Neutrophil (primary cell): Measurements from ENCODE around the gene GDA.
"Not testable (repeated sequence)": the region's sequence is repeated elsewhere in the genome, so short reads cannot be mapped to it uniquely, and the experiment has no call there.

Experiments
- H3K27ac ChIP-seq: fragments of 200-600 bp; sonication (generic); 2 replicates; pipeline ENCODE4 v1.5.1; 2016; ENCODE audit warnings: mild to moderate bottlenecking, moderate library complexity
- H3K27me3 ChIP-seq: fragments of 200-600 bp; sonication (generic); 2 replicates; pipeline ENCODE4 v1.6.0; 2016; ENCODE audit warnings: mild to moderate bottlenecking
- H3K36me3 ChIP-seq: fragments of 200-600 bp; sonication (generic); 2 replicates; pipeline ENCODE4 v1.5.1; 2017
- H3K4me1 ChIP-seq, 2 experiments: fragments of 200-600 bp in 1 of 2; sonication (generic) in 1 of 2; 1 replicate in 1 of 2; 2 replicates in 1 of 2; pipeline versions ENCODE4 v1.5.1 to v1.6.1; 2013 to 2016; ENCODE audit warnings: low read depth in 1 of 2, low read length in 1 of 2, mild to moderate bottlenecking in 1 of 2, moderate library complexity in 1 of 2; ENCODE audit not compliant: control insufficient read depth in 1 of 2, insufficient read depth in 1 of 2
- H3K4me3 ChIP-seq, 2 experiments: fragments of 200-600 bp in 1 of 2; sonication (generic) in 1 of 2; 1 replicate in 1 of 2; 2 replicates in 1 of 2; pipeline ENCODE4 v1.5.1; 2013 to 2016; ENCODE audit warnings: low read depth in 1 of 2, low read length in 1 of 2, mild to moderate bottlenecking in 1 of 2, moderate library complexity in 1 of 2
- H3K9me3 ChIP-seq: fragments of 200-600 bp; sonication (generic); 2 replicates; pipeline ENCODE4 v1.5.1; 2016
- TF ChIP-seq, protein P1 (sequence below): fragments of 200-600 bp; sonication (generic); IDR thresholded peaks from 2 replicates; pipeline ENCODE4 v1.5.1; 2016; ENCODE audit warnings: antibody characterized with exemption

GDA gene

DNA sequence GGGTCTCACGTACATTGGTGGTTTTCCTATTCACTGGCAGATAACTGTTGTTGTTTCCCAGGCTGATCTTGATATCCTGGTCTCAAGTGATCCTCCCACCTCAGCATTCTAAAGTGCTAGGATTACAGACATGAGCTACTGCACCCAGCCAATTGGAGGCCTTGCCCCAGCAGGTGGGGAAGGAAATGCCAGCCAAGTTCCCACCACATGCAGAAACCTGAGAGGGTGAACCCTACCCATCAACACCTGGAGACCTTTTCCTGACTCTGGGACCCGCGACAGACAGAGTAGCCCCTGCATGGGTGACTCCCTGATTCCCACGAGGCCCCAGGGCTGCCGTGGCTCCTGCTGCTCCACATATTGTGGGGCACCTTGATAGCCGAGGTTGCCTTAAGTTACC is 107.7 kb downstream of the GDA start:
- TF ChIP-seq, protein P1, sequence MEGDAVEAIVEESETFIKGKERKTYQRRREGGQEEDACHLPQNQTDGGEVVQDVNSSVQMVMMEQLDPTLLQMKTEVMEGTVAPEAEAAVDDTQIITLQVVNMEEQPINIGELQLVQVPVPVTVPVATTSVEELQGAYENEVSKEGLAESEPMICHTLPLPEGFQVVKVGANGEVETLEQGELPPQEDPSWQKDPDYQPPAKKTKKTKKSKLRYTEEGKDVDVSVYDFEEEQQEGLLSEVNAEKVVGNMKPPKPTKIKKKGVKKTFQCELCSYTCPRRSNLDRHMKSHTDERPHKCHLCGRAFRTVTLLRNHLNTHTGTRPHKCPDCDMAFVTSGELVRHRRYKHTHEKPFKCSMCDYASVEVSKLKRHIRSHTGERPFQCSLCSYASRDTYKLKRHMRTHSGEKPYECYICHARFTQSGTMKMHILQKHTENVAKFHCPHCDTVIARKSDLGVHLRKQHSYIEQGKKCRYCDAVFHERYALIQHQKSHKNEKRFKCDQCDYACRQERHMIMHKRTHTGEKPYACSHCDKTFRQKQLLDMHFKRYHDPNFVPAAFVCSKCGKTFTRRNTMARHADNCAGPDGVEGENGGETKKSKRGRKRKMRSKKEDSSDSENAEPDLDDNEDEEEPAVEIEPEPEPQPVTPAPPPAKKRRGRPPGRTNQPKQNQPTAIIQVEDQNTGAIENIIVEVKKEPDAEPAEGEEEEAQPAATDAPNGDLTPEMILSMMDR: no peak
- H3K36me3 ChIP-seq: no peaks in the 10 kb centered on the region
- no peaks in the 10 kb centered on the region for H3K4me1 ChIP-seq
- H3K27ac ChIP-seq: no peak overlapping the region
- H3K4me3 ChIP-seq: no peak overlapping the region
- no peaks in the 10 kb centered on the region for H3K9me3 ChIP-seq
- peaks cover 10% of the 10 kb centered on the region for H3K27me3 ChIP-seq

DNA sequence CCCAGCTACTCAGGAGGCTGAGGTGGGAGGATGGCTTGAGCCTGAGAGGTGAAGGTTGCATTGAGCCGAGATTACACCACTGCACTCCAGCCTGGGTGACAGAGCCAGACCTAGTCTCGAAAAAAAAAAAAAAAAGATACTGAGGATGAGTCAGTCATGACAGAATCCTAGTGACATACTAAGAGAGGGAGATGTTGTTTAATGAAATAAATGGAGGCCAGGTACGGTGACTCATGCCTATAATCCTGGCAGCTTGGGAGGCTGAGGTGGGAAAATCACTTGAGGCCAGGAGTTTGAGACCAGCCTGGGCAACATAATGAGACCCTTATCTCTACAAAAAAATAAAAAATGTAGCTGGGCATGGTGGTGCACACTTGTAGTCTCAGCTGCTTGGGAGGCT is 108.6 kb downstream of the GDA start:
- TF ChIP-seq, protein P1: no peak
- no peaks in the 10 kb centered on the region for H3K36me3 ChIP-seq
- H3K27me3 ChIP-seq: peaks cover 8% of the 10 kb centered on the region
- no peaks in the 10 kb centered on the region for H3K9me3 ChIP-seq
- H3K27ac ChIP-seq: no peak overlapping the region
- H3K4me3 ChIP-seq: no peak overlapping the region
- H3K4me1 ChIP-seq: no peaks in the 10 kb centered on the region

DNA sequence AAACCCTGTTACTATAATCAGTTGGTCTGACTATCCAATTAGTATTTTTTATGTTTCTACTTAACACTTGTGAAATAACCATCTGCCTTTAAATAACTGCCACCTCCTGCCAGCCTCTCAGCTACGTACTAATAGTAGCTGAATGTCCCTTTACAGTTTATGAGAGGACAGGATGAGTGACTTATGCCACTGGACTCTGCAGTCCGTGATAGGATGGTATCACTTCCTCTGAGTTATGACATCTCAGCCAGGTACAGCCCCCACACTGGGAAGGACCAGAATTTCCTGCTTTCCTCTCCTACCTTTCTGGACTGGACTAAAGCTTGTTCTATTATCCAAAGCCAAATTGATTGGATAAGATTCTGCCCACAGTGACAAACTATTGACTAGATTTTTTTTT is 112.8 kb downstream of the GDA start:
- Histone ChIP-seq H3K27me3 (no peaks in the 10 kb centered on the region), H3K4me3 (no peak overlapping the region), H3K36me3 (no peaks in the 10 kb centered on the region)

DNA sequence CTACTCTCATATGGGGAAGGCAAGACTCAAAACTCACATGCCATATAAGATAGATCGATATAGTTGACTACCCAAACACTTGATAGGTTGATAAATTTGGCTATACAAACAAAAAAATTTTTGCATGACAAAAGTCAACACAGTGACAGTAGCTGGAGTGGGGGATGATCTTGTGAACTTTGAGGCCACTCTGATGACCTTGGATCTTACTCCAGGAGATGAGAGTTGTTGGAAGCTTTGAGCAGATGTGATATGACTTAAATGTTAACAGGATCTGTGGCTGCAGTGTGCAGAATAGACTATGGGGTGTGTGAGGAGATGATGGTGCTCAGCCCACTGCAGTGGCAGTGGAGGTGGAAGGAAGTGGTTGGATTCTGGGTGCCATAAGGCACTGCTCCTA is 114.3 kb downstream of the GDA start:
- H3K4me1 ChIP-seq: no peaks in the 10 kb centered on the region
- no peaks in the 10 kb centered on the region for H3K36me3 ChIP-seq
- TF ChIP-seq, protein P1: no peak
- H3K27ac ChIP-seq: no peak overlapping the region
- no peaks in the 10 kb centered on the region for H3K27me3 ChIP-seq
- no peaks in the 10 kb centered on the region for H3K9me3 ChIP-seq
- no peak overlapping the region for H3K4me3 ChIP-seq

More for the DNA sequence above, 112.8 kb downstream of the GDA start:
- Histone ChIP-seq H3K4me1 (no peaks in the 10 kb centered on the region), H3K9me3 (no peaks in the 10 kb centered on the region), H3K27ac (no peak overlapping the region)
- TF ChIP-seq, protein P1: no peak

DNA sequence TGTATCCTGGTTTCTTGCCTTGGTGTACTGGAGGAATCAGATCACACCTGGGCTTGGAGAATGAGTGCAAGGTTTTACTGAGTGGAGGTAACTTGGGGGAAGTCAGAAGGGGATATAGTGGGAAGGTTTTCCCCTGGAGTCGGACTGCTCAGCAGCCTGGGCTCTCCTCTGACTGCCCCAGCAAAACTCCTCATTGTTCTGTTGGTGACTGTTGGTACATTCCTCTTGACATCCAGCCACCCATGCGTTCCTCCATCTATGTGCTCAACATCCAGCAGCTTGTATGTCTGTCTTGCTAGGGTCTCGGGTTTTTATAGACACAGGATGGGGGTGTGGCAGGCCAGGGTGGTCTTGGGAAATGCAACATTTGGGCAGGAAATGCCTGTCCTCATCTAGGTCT is 119.7 kb downstream of the GDA start:
- TF ChIP-seq, protein P1: no peak
- H3K27ac ChIP-seq: no peak overlapping the region
- no peaks in the 10 kb centered on the region for H3K4me1 ChIP-seq
- H3K36me3 ChIP-seq: no peaks in the 10 kb centered on the region
- H3K27me3 ChIP-seq: no peaks in the 10 kb centered on the region
- H3K9me3 ChIP-seq: no peaks in the 10 kb centered on the region
- no peak overlapping the region for H3K4me3 ChIP-seq

DNA sequence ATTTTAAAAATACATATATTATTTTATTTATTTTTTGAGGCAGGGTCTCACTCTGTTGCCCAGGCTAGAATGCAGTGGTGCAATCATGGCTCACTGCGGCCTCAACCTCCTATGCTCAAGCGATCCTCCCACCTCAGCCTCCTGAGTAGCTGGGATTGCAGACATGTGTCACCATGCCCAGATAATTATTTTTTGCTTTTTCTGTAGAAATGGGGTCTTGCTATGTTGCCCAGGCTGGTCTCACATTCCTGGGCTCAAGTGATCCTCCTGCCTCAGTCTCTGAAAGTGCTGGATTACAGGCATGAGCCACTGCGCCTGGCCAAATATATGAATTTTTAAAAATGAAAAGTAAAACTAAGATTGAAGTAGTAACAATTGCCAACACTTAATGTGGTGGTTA is 121.1 kb downstream of the GDA start:
- not testable (repeated sequence) for H3K9me3 ChIP-seq, H3K36me3 ChIP-seq, H3K27ac ChIP-seq, H3K4me1 ChIP-seq, H3K4me3 ChIP-seq, H3K27me3 ChIP-seq
